WI38 (cell line): ENCODE data around the gene VAT1.
"Not testable (repeated sequence)": the region's sequence is repeated elsewhere in the genome, so short reads cannot be mapped to it uniquely, and the experiment has no call there.

Experiments used
- H3K4me3 ChIP-seq: 2 replicates; pipeline ENCODE4 v1.5.1; 2011; ENCODE audit warnings: low read depth, mild to moderate bottlenecking, control low read depth, low read length
- TF ChIP-seq, protein P1 (sequence below): IDR thresholded peaks from 2 replicates; pipeline ENCODE4 v1.5.1; 2012; ENCODE audit warnings: low read depth, mild to moderate bottlenecking, control low read depth, low read length

VAT1 gene

DNA sequence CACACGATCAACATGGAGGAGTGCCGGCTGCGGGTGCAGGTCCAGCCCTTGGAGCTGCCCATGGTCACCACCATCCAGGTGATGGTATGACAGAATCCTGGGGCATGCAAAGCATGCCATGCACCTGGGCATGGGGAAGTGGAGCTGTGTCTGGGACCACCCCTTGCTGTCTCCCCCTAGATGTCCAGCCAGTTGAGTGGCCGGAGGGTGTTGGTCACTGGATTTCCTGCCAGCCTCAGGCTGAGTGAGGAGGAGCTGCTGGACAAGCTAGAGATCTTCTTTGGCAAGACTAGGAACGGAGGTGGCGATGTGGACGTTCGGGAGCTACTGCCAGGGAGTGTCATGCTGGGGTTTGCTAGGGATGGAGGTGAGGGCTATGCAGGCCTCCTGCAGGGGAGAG, 8.9 kb downstream of the VAT1 start:
- TF ChIP-seq, protein P1, sequence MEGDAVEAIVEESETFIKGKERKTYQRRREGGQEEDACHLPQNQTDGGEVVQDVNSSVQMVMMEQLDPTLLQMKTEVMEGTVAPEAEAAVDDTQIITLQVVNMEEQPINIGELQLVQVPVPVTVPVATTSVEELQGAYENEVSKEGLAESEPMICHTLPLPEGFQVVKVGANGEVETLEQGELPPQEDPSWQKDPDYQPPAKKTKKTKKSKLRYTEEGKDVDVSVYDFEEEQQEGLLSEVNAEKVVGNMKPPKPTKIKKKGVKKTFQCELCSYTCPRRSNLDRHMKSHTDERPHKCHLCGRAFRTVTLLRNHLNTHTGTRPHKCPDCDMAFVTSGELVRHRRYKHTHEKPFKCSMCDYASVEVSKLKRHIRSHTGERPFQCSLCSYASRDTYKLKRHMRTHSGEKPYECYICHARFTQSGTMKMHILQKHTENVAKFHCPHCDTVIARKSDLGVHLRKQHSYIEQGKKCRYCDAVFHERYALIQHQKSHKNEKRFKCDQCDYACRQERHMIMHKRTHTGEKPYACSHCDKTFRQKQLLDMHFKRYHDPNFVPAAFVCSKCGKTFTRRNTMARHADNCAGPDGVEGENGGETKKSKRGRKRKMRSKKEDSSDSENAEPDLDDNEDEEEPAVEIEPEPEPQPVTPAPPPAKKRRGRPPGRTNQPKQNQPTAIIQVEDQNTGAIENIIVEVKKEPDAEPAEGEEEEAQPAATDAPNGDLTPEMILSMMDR = no peak
- H3K4me3 ChIP-seq = no peak overlapping the region

GRCh38 chr17:43011728-43012472, 10.3 kb downstream of the VAT1 start:
- TF ChIP-seq, protein P1 = no peak
- H3K4me3 ChIP-seq = no peak overlapping the region

- TF ChIP-seq, protein P1 = no peak
- no peak overlapping the region for H3K4me3 ChIP-seq
Observed at GRCh38 chr17:43010667-43011308, 11.4 kb downstream of the VAT1 start.

DNA sequence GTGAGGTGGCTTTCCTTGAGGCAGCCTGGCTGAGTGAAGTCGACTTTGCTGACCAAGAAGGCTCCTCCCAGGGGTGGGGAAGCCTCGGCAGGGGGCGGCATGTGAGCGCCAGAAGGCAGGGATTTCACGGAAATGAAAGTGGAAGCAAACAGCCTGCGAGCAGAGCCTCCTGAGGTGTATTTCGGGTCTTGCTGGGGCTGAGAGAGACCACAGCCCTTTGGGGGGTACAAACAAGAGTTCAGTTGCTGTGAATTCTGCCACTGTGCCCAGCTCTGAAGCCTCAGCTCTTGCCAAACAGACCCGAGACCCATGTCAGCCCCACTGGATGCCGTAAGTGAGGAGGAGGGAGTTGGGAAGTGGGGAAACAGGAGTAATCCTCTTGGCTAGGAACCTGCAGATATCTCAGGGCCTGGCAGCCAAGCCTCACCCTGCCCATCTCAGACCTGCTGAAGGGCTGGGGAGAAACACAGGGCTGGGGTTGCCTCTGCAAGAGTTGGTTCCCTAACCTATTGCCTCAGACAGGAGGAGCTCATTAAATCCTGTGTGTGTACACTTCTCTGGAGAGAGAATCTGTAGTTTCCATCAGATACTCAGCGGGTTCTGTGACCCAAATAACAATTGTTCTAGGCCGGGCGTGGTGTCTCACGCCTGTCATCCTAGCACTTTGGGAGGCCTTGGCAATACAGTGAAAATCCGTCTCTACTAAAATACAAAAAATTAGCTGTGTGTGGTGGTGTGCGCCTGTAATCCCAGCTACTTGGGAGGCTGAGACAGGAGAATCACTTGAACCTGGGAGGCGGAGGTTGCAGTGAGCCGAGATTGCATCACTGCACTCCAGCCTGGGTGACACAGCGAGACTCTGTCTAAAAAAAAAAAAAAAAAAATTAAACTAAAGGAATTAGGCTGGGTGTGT, 15.3 kb downstream of the VAT1 start, which contains the start of gene IFI35:
Gene IFI35, plus strand, starts transcription at position 146 of the 913 bp plus-strand sequence. Its CDS starts 164 bp downstream, at position 310.
- TF ChIP-seq, protein P1 = no peak
- H3K4me3 ChIP-seq = peak within 1 kb of the TSS; percentile 89

- TF ChIP-seq, protein P1 = no peak
- no peak overlapping the region for H3K4me3 ChIP-seq
Observed at GRCh38 chr17:43003542-43004172, 18.5 kb downstream of the VAT1 start.

DNA sequence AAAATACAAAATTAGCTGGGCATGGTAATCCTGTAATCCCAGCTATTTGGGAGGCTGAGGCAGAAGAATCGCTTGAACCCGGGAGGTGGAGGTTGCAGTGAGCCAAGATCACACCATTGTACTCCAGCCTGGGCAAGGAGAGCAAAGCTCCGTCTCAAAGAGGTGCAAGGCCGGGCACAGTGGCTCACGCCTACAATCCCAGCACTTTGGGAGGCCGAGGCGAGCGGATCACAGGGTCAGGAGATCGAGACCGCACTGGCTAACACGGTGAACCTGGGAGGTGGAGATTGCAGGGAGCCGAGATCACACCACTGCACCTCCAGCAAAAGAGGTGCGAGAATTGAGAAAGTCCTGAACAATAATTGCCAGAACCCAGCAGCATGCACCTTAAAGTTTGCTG, 21.3 kb downstream of the VAT1 start:
- H3K4me3 ChIP-seq = not testable (repeated sequence)

GRCh38 chr17:42999003-42999525, 23.1 kb downstream of the VAT1 start:
- peak overlapping the region; percentile 98 for H3K4me3 ChIP-seq
- TF ChIP-seq, protein P1 = no peak
